IPS DF 6.9 (cell line): ENCODE data around the gene DMKN.

Source experiments
- DNase-seq: peaks from one replicate; pipeline ENCODE4 v3.0.0-alpha.2; 2013; ENCODE audit warnings: low read depth, low spot score
- H3K27ac ChIP-seq: one replicate; pipeline ENCODE4 v1.5.1; 2013; ENCODE audit warnings: low read length, control low read depth
- H3K27me3 ChIP-seq: 2 replicates; pipeline ENCODE4 v1.6.1; 2013; ENCODE audit warnings: mild to moderate bottlenecking, low read length; ENCODE audit not compliant: control insufficient read depth, insufficient read depth
- H3K36me3 ChIP-seq: 2 replicates; pipeline ENCODE4 v1.6.1; 2013; ENCODE audit warnings: low read length; ENCODE audit not compliant: control insufficient read depth, insufficient read depth
- H3K4me1 ChIP-seq: 2 replicates; pipeline ENCODE4 v1.6.1; 2013; ENCODE audit warnings: low read length; ENCODE audit not compliant: control insufficient read depth, insufficient read depth
- H3K4me3 ChIP-seq: 2 replicates; pipeline ENCODE4 v1.5.1; 2013; ENCODE audit warnings: mild to moderate bottlenecking, low read length
- H3K9me3 ChIP-seq: 2 replicates; pipeline ENCODE4 v1.6.1; 2013; ENCODE audit warnings: low read length, inconsistent platforms; ENCODE audit not compliant: control insufficient read depth, insufficient read depth
- WGBS: extraction: QIAGEN DNeasy Blood & Tissue Kit; methylation state at CpG from one replicate; pipeline ENCODE4 v1.1.7; 2013; ENCODE audit warnings: mixed read lengths, missing lambda C conversion rate; ENCODE audit not compliant: insufficient read length, insufficient coverage; 5-methylcytosine and 5-hydroxymethylcytosine counted together

The DMKN gene

DNA sequence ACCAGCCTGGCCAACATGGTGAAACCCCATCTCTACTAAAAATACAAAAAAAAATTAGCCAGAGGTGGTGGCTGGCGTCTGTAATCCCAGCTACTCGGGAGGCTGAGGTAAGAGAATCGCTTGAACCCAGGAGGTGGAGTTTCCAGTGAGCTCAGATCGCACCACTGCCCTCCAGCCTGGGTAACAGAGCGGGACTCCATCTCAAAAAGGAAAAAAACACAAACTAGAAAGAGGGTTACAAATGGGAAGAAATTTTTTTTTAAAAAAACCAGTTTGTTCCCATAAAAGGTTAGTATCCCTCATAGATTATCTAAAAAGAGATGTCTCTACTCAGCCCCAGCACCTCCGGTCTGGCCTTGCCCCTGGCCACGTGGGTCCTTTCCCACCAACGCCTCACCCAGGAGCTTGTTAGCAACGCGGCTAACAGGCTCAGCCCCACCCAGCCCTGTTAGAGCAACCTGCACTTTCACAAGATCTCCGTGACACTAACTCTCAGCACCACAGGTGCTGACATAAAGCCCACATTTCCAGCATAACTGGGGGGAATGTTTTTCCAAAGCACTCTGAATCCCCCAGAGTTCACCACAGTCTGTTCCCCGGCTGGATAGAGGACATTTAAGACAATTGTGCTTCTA lies 4.3 kb downstream of the DMKN start:
- H3K27ac ChIP-seq = no peak overlapping the region
- no CpG with 5 or more reads among the region's 12 CpGs for WGBS
- no peak for DNase-seq

DNA sequence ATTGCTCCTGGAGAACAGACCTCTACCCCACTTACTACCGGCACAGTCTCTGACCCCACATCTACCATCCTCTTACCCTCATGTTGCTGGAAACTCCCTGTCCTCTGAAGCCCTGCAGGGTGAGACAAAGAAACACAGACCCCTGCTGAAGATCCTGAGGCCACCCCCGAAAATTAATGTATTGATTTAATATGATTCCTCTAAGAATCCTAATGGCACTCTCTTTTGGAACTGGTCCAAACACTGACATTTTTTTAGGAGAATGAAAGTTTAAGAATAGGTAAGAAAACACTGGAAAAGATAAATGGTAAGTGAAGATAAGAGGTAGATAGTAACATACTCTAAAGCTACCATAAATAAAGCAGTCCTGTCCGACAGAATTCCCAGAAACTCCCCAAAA lies 5.3 kb downstream of the DMKN start:
- H3K27me3 ChIP-seq = no peaks in the 10 kb centered on the region
- H3K36me3 ChIP-seq = peaks cover 17% of the 10 kb centered on the region
- peaks cover 5% of the 10 kb centered on the region; the same call in 1 of the 2 replicates for H3K4me1 ChIP-seq
- WGBS = no CpG with 5 or more reads among the region's 3 CpGs
- H3K27ac ChIP-seq = no peak overlapping the region
- H3K9me3 ChIP-seq = no peaks in the 10 kb centered on the region
- no peak for DNase-seq
- no peak overlapping the region for H3K4me3 ChIP-seq

More for the DNA sequence above, 4.3 kb downstream of the DMKN start:
- Histone ChIP-seq H3K4me1 (peaks cover 8% of the 10 kb centered on the region; the same call in 1 of the 2 replicates), H3K4me3 (peak overlapping the region; percentile 96; the same call in 1 of the 2 replicates), H3K27me3 (no peaks in the 10 kb centered on the region), H3K9me3 (no peaks in the 10 kb centered on the region), H3K36me3 (peaks cover 13% of the 10 kb centered on the region)

DNA sequence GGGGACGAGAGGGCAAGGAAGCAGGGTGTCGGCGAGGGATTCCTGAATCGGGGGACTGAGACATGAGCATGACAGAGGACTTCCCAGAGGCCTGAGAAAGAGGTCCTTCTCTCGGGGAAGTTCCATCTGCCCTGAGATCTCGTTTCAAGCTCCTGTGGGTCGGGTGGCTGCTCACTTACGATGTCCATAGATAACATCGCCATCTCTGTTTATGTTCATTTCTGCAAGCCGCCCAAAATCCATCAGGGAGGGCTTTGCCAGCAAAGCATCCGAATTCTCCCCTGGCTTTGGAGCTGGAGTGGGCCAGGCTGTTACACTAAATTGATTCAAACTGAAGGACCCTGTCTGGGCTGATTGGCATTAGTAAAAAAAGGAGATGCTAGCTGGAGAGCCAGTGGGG lies 5.9 kb downstream of the DMKN start:
- WGBS = no CpG with 5 or more reads among the region's 11 CpGs
- Histone ChIP-seq H3K36me3 (peaks cover 19% of the 10 kb centered on the region), H3K4me1 (peaks cover 5% of the 10 kb centered on the region; the same call in 1 of the 2 replicates)

DNA sequence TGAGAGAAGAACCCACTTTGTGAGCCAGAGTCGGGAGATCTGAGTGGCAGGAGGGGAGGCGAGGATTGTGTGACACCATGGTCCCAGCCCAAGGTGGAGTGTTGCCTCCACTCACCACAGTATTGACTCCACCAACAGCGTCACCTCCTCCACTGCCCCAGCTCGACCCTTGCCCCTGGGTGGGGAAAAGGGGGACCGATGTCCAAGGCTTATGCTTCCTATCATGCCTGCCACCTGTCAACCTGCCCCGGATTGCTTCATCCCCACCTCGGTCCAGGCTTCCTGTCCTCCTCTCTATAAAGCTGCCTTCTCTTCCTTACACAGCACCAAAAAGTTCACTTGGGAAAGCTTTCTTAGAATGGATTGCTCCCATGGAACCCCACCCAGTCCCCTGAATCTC lies 7.4 kb downstream of the DMKN start:
- no peaks in the 10 kb centered on the region for H3K9me3 ChIP-seq
- no peaks in the 10 kb centered on the region for H3K27me3 ChIP-seq
- H3K27ac ChIP-seq = no peak overlapping the region
- H3K4me1 ChIP-seq = peaks cover 5% of the 10 kb centered on the region; the same call in 1 of the 2 replicates
- H3K4me3 ChIP-seq = no peak overlapping the region
- no peak for DNase-seq
- WGBS = no CpG with 5 or more reads among the region's 7 CpGs
- H3K36me3 ChIP-seq = peaks cover 25% of the 10 kb centered on the region

More for the DNA sequence above, 5.9 kb downstream of the DMKN start:
- DNase-seq = no peak
- Histone ChIP-seq H3K27ac (no peak overlapping the region), H3K27me3 (no peaks in the 10 kb centered on the region), H3K4me3 (no peak overlapping the region), H3K9me3 (no peaks in the 10 kb centered on the region)

DNA sequence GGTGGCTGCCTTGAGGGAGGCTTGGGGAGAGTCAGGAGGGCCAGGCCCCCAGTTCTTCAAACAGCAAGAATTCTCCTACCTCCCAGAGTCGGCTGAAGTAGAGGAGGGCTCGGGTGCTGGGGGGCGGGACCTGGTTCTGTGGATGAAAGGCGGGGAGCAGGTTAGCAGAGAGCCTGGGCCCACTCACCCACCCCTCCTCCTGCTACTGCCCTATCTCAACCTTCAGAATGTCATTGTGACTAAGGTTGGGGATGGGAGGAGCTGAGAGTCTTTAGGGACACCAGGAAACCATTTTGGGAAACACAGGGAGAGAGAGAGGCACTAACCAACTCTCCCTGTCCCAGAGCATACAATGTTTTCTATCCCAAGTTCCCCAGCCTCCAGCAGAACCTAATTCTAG lies 10.7 kb downstream of the DMKN start:
- no peak overlapping the region for H3K27ac ChIP-seq
- no peak overlapping the region for H3K4me3 ChIP-seq
- no peaks in the 10 kb centered on the region for H3K4me1 ChIP-seq
- H3K27me3 ChIP-seq = no peaks in the 10 kb centered on the region
- DNase-seq = no peak
- H3K9me3 ChIP-seq = no peaks in the 10 kb centered on the region
- no CpG with 5 or more reads among the region's 4 CpGs for WGBS
- H3K36me3 ChIP-seq = peaks cover 46% of the 10 kb centered on the region

DNA sequence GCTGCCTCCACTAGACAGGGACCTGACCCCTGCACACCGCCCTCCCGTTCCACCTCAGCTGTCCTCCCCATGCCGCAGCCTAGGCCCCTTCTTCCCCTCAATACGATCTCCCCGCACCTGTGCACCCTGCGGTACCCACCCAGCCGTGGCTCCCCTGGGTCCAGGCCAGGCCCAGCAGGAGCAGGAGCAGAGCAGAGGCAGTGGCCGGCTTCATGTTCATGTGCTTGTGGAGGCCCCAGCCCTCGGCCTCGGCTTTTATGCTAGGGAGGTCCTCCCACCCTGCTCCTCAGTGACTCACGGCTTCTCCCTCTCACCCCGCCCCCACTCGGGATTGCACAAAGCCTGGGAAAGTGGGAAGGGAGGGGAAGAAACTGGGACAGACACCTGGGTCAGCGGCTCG lies 11.8 kb downstream of the DMKN start:
- DNase-seq = no peak
- H3K27me3 ChIP-seq = no peaks in the 10 kb centered on the region
- no peak overlapping the region for H3K27ac ChIP-seq
- WGBS = no CpG with 5 or more reads among the region's 15 CpGs
- H3K4me1 ChIP-seq = no peaks in the 10 kb centered on the region
- H3K9me3 ChIP-seq = no peaks in the 10 kb centered on the region
- H3K36me3 ChIP-seq = peaks cover 46% of the 10 kb centered on the region
- H3K4me3 ChIP-seq = no peak overlapping the region

DNA sequence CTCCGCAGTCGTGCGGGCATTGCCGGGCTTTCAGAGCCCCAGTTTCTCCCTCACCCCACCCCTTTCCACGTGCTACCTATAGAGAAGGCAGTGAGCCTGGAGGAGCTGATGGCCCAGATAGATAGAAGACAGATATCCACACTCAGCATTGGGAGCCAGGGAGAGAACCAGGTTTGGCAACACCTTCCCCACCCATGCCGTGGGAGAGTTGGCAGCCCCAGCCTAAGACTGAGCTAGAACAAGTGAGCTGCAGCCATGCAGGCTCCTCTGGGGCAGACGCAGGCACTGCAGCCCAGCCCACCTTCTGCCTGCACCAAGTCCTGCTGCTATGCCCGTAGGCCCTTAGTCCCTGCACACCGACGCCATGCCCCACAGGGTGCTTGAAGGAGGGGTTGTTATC lies 12.8 kb downstream of the DMKN start:
- H3K27ac ChIP-seq = no peak overlapping the region
- H3K4me3 ChIP-seq = no peak overlapping the region
- no peaks in the 10 kb centered on the region for H3K9me3 ChIP-seq
- no peak for DNase-seq
- no peaks in the 10 kb centered on the region for H3K4me1 ChIP-seq
- no CpG with 5 or more reads among the region's 10 CpGs for WGBS
- H3K27me3 ChIP-seq = no peaks in the 10 kb centered on the region
- H3K36me3 ChIP-seq = peaks cover 40% of the 10 kb centered on the region

DNA sequence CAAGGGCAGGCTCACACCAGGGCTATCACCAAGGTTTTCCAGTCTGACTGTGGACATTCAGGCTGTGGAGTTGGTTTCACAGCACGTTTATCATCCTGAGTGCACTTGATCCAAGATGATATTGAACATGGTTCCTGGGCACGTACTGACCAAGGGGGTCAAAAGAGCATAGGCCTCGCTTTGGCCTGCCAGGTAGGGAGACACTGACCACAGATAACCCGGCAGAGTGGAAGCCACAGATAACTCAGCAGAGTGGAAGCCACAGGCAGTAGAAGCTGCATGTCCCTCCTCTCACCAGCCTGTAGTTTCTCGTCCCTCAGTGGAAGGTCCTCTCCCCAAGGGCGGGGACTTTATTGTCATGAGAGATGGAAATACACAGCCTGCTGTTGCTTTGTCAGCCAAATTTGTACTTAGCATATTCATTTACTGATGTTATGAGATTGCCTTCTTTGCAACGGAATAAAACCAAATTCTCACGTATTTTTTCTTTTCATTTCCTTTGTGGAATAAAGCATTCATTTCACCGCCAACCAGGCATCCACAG lies 14.4 kb downstream of the DMKN start:
- WGBS = no CpG with 5 or more reads among the region's 9 CpGs

DNA sequence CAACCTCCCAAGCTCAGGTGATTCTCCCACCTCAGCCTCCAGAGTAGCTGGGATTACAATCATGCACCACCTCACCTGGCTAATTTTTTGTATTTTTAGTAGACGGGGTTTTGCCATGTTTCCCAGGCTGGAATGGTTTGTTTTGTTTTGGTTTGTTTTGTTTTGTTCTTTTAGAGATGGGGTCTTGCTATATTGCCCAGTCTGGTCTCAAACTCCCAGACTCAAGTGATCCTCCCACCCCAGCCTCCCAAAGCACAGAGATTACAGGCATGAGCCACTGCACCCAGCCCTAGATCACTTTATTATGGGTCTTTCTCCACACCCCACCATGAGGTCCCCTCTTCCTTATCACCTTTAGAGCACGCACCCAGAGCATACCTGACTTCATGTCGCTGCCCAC lies 15.2 kb downstream of the DMKN start:
- H3K9me3 ChIP-seq = no peaks in the 10 kb centered on the region
- H3K4me3 ChIP-seq = no peak overlapping the region
- H3K36me3 ChIP-seq = peaks cover 29% of the 10 kb centered on the region
- no CpG with 5 or more reads among the region's 3 CpGs for WGBS
- no peak for DNase-seq
- peaks cover 2% of the 10 kb centered on the region; the same call in 1 of the 2 replicates for H3K4me1 ChIP-seq
- H3K27me3 ChIP-seq = no peaks in the 10 kb centered on the region
- H3K27ac ChIP-seq = no peak overlapping the region

More for the DNA sequence above, 14.4 kb downstream of the DMKN start:
- Histone ChIP-seq H3K4me3 (no peak overlapping the region), H3K9me3 (no peaks in the 10 kb centered on the region), H3K36me3 (peaks cover 33% of the 10 kb centered on the region), H3K4me1 (peaks cover 2% of the 10 kb centered on the region; the same call in 1 of the 2 replicates), H3K27ac (no peak overlapping the region), H3K27me3 (no peaks in the 10 kb centered on the region)
- no peak for DNase-seq

DNA sequence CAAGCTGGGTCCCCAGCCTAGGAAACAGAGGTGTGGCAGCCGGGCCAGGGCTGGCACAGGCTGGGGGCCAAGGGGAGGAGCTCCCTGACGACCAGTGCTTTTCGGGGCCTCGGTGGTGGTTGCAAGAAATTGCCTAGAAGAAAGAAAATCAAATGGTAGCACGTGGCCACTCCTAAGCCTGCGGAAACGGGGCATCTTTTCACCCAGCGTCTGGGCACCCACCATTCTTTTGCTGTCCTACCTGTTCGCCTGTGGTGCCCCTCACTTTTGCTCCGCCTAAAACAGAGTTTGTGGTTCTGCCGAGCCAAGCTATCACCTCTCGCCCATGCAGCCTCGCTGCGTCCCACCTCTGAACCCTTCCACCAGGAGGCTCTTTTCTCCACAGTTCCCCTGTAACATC lies 16.0 kb downstream of the DMKN start:
- Histone ChIP-seq H3K36me3 (peaks cover 26% of the 10 kb centered on the region), H3K4me1 (peaks cover 2% of the 10 kb centered on the region; the same call in 1 of the 2 replicates), H3K27ac (no peak overlapping the region), H3K27me3 (no peaks in the 10 kb centered on the region), H3K9me3 (no peaks in the 10 kb centered on the region), H3K4me3 (no peak overlapping the region)
- DNase-seq = no peak
- WGBS = no CpG with 5 or more reads among the region's 14 CpGs
